HEK293 (cell line): ENCODE results near the gene AKTIP.

Source experiments
- CTCF ChIA-PET: fragments of 350-600 bp; formaldehyde crosslinking; extraction: SDS; loops from one replicate; lab custom pipeline; 2021; ENCODE audit warnings: antibody characterized with exemption; lab: Yijun Ruan, JAX
- POLR2A ChIA-PET: fragments of 300-600 bp; formaldehyde crosslinking; extraction: SDS; loops from one replicate; lab custom pipeline; 2020; ENCODE audit warnings: antibody characterized with exemption, inconsistent platforms; lab: Yijun Ruan, JAX
- H3K27ac ChIP-seq: fragments of 200-500 bp; sonication (Bioruptor generic); 2 replicates; pipeline ENCODE4 v1.5.1; 2014; ENCODE audit warnings: low read depth, low read length, control low read depth, inconsistent platforms; ENCODE audit errors: extremely low read depth
- H3K36me3 ChIP-seq, 2 experiments: fragments of 200-500 bp in 1 of 2; sonication (Bioruptor generic) in 1 of 2; 1 replicate in 1 of 2; 2 replicates in 1 of 2; pipeline ENCODE4 v1.5.1; 2014 to 2017; ENCODE audit warnings: inconsistent platforms in 2 of 2, low read length in 2 of 2; ENCODE audit not compliant: control insufficient read depth in 2 of 2, insufficient read depth in 1 of 2
- H3K4me1 ChIP-seq: fragments of 200-500 bp; sonication (Bioruptor generic); 2 replicates; pipeline ENCODE4 v1.5.1; 2014; ENCODE audit warnings: mild to moderate bottlenecking, low read length, inconsistent platforms; ENCODE audit not compliant: control insufficient read depth, insufficient read depth
- H3K4me3 ChIP-seq: 2 replicates; pipeline ENCODE4 v1.5.1; 2011; ENCODE audit warnings: low read depth, mild to moderate bottlenecking, control low read depth, low read length, moderate library complexity
- H3K9me3 ChIP-seq: fragments of 200-500 bp; sonication (Bioruptor generic); 2 replicates; pipeline ENCODE4 v1.5.1; 2014; ENCODE audit warnings: low read depth, low read length, inconsistent platforms; ENCODE audit not compliant: control insufficient read depth, insufficient read depth
- GLI4 ChIP-seq: fragments of 450-650 bp; formaldehyde crosslinking; IDR thresholded peaks from 2 replicates; pipeline ENCODE4 v1.5.1; 2016; ENCODE audit warnings: missing biosample characterization, missing genetic modification characterization
- IKZF3 ChIP-seq: fragments of 450-650 bp; IDR thresholded peaks from 2 replicates; pipeline ENCODE4 v1.5.0; 2018; ENCODE audit warnings: missing biosample characterization, mild to moderate bottlenecking, missing genetic modification characterization, moderate library complexity
- PATZ1 ChIP-seq: fragments of 450-650 bp; formaldehyde crosslinking; IDR thresholded peaks from 2 replicates; pipeline ENCODE4 v1.5.1; 2016; ENCODE audit warnings: missing biosample characterization, missing genetic modification characterization
- PRDM10 ChIP-seq: fragments of 450-650 bp; formaldehyde crosslinking; IDR thresholded peaks from 2 replicates; pipeline ENCODE4 v1.5.1; 2016; ENCODE audit warnings: missing biosample characterization, missing genetic modification characterization
- SCRT1 ChIP-seq: fragments of 450-650 bp; formaldehyde crosslinking; IDR thresholded peaks from 2 replicates; pipeline ENCODE4 v1.5.1; 2016; ENCODE audit warnings: missing biosample characterization, missing genetic modification characterization, borderline replicate concordance
- SCRT2 ChIP-seq: fragments of 450-650 bp; formaldehyde crosslinking; IDR thresholded peaks from 2 replicates; pipeline ENCODE4 v1.5.1; 2016; ENCODE audit warnings: missing biosample characterization, missing genetic modification characterization
- TCF7L2 ChIP-seq: IDR thresholded peaks from 2 replicates; pipeline ENCODE4 v1.6.1; 2011; ENCODE audit warnings: low read depth, mild to moderate bottlenecking, inconsistent platforms, low read length, moderate library complexity, borderline replicate concordance
- ZFP69B ChIP-seq: fragments of 450-650 bp; formaldehyde crosslinking; IDR thresholded peaks from 2 replicates; pipeline ENCODE4 v1.5.1; 2016; ENCODE audit warnings: missing biosample characterization, missing genetic modification characterization
- ZNF112 ChIP-seq: fragments of 450-650 bp; formaldehyde crosslinking; IDR thresholded peaks from 2 replicates; pipeline ENCODE4 v1.5.0; 2017; ENCODE audit warnings: missing biosample characterization, missing genetic modification characterization
- ZNF132 ChIP-seq: fragments of 450-650 bp; formaldehyde crosslinking; IDR thresholded peaks from 2 replicates; pipeline ENCODE4 v1.5.1; 2017; ENCODE audit warnings: missing biosample characterization, missing genetic modification characterization, borderline replicate concordance
- ZNF155 ChIP-seq: fragments of 450-650 bp; formaldehyde crosslinking; IDR thresholded peaks from 2 replicates; pipeline ENCODE4 v1.5.1; 2016; ENCODE audit warnings: missing biosample characterization, missing genetic modification characterization
- ZNF18 ChIP-seq: fragments of 450-650 bp; formaldehyde crosslinking; IDR thresholded peaks from 2 replicates; pipeline ENCODE4 v1.5.1; 2016; ENCODE audit warnings: missing biosample characterization, missing genetic modification characterization
- ZNF26 ChIP-seq: fragments of 450-650 bp; formaldehyde crosslinking; IDR thresholded peaks from 2 replicates; pipeline ENCODE4 v1.5.1; 2016; ENCODE audit warnings: missing biosample characterization, missing genetic modification characterization
- ZNF311 ChIP-seq: fragments of 450-650 bp; formaldehyde crosslinking; IDR thresholded peaks from 2 replicates; pipeline ENCODE4 v1.5.1; 2017; ENCODE audit warnings: missing biosample characterization, missing genetic modification characterization, borderline replicate concordance
- ZNF335 ChIP-seq: fragments of 450-650 bp; formaldehyde crosslinking; conservative IDR thresholded peaks from 2 replicates; pipeline ENCODE4 v1.5.1; 2016; ENCODE audit warnings: missing biosample characterization, missing genetic modification characterization
- ZNF473 ChIP-seq: fragments of 450-650 bp; formaldehyde crosslinking; IDR thresholded peaks from 2 replicates; pipeline ENCODE4 v1.5.1; 2017; ENCODE audit warnings: missing biosample characterization, missing genetic modification characterization
- ZNF544 ChIP-seq: fragments of 450-650 bp; formaldehyde crosslinking; IDR thresholded peaks from 2 replicates; pipeline ENCODE4 v1.5.0; 2017; ENCODE audit warnings: missing biosample characterization, missing genetic modification characterization
- ZNF549 ChIP-seq: fragments of 450-650 bp; IDR thresholded peaks from 2 replicates; pipeline ENCODE4 v1.5.1; 2018; ENCODE audit warnings: missing biosample characterization, missing genetic modification characterization, mild to moderate bottlenecking, inconsistent platforms, moderate library complexity
- ZNF585B ChIP-seq: fragments of 450-650 bp; formaldehyde crosslinking; IDR thresholded peaks from 2 replicates; pipeline ENCODE4 v1.5.1; 2016; ENCODE audit warnings: missing biosample characterization, missing genetic modification characterization
- ZNF660 ChIP-seq: fragments of 450-650 bp; IDR thresholded peaks from 2 replicates; pipeline ENCODE4 v1.5.1; 2018; ENCODE audit warnings: missing biosample characterization, mild to moderate bottlenecking, missing genetic modification characterization
- ZSCAN23 ChIP-seq: fragments of 450-650 bp; formaldehyde crosslinking; IDR thresholded peaks from 2 replicates; pipeline ENCODE4 v1.5.1; 2016; ENCODE audit warnings: missing biosample characterization, missing genetic modification characterization

Gene AKTIP

GRCh38 chr16:53504665-53505064 is 1.7 kb upstream of the AKTIP start (continued):
- no peak for TF ChIP-seq ZNF549 (tag by site-specific recombination)
- TF ChIP-seq ZNF544 (tag by site-specific recombination): no peak
- TF ChIP-seq ZNF660 (tag by site-specific recombination): no peak
- no peak for TF ChIP-seq SCRT1 (tag by site-specific recombination)
- TF ChIP-seq ZNF473 (tag by site-specific recombination): no peak

- peak overlapping the region; percentile 59 for H3K4me3 ChIP-seq
- ChIA-PET CTCF (no interaction called here), POLR2A (interaction anchor here (0.6 to 2.1 kb wide), 7 partner anchors 10 to 1698 kb away, joined by 4 to 12 read pairs (median 6); partner anchors contain the start of gene RBL2)
- TF ChIP-seq ZNF335 (tag by site-specific recombination): 0 out of 2 replicates have a peak, but pooled peaks have one; percentile 11
- no peak for TF ChIP-seq ZNF155 (tag by site-specific recombination)
- no peak for TF ChIP-seq ZNF18 (tag by site-specific recombination)
- peak; percentile 46 for TF ChIP-seq SCRT2 (tag by site-specific recombination)
- H3K36me3 ChIP-seq: peaks cover 0 to under 1% of the 10 kb centered on the region in 2 experiments; a peak in 1 of 3 replicates
- H3K9me3 ChIP-seq: no peaks in the 10 kb centered on the region
- H3K4me1 ChIP-seq: peaks cover 16% of the 10 kb centered on the region
- H3K27ac ChIP-seq: peak overlapping the region; percentile 54; the same call in 1 of the 2 replicates
Observed at GRCh38 chr16:53503991-53504663, 1.1 kb upstream of the AKTIP start.

- Histone ChIP-seq H3K9me3 (no peaks in the 10 kb centered on the region), H3K36me3 (peaks cover 0 to 8% of the 10 kb centered on the region in 2 experiments; a peak in 1 of 3 replicates), H3K27ac (peak overlapping the region; percentile 71; the same call in 1 of the 2 replicates), H3K4me1 (peaks cover 16% of the 10 kb centered on the region), H3K4me3 (peak overlapping the region; percentile 88)
- POLR2A ChIA-PET: interaction anchor here (0.6 to 2.1 kb wide), 9 partner anchors 9 to 1698 kb away, joined by 3 to 12 read pairs (median 5); partner anchors contain the start of gene RBL2
- CTCF ChIA-PET: interaction anchor here (0.7 kb wide), 1 partner anchor 29 kb away, joined by 4 read pairs; no protein-coding TSS in a partner anchor
- no peak for TF ChIP-seq GLI4
- peak; percentile 94 for TF ChIP-seq PATZ1 (tag by site-specific recombination)
- no peak for TF ChIP-seq ZNF132 (tag by site-specific recombination)
- no peak for TF ChIP-seq IKZF3
- TF ChIP-seq ZNF585B (tag by site-specific recombination): no peak
- TF ChIP-seq ZNF26 (tag by site-specific recombination): no peak
- no peak for TF ChIP-seq ZNF112
- peak; percentile 58 for TF ChIP-seq ZNF335 (tag by site-specific recombination)
- no peak for TF ChIP-seq ZNF311 (tag by site-specific recombination)
- TF ChIP-seq ZSCAN23: no peak
- no peak for TF ChIP-seq TCF7L2
- TF ChIP-seq ZFP69B (tag by site-specific recombination): peak; percentile 73
- TF ChIP-seq PRDM10 (tag by site-specific recombination): peak; percentile 71
Observed at GRCh38 chr16:53503270-53503923, 388 bp upstream of the AKTIP start.
